Measurements from ENCODE around the gene SOS2.

Gene SOS2

GRCh38 chr14:50113381-50114035 lies 117.9 kb downstream of the SOS2 start:
- DNase-seq, result no peak

GRCh38 chr14:50110323-50111037 lies 120.9 kb downstream of the SOS2 start:
- no peak for DNase-seq

GRCh38 chr14:50109342-50109741 lies 122.0 kb downstream of the SOS2 start:
- DNase-seq, result no peak

- no peak for DNase-seq
Measured at GRCh38 chr14:50107850-50108249, 123.5 kb downstream of the SOS2 start.

- DNase-seq, result no peak
Measured at GRCh38 chr14:50106178-50106577, 125.2 kb downstream of the SOS2 start.

- no peak for DNase-seq
Measured at GRCh38 chr14:50103558-50103957, 127.8 kb downstream of the SOS2 start.

- DNase-seq, result no peak
Measured at GRCh38 chr14:50101417-50101816, 130.0 kb downstream of the SOS2 start.

GRCh38 chr14:50100805-50101204 lies 130.6 kb downstream of the SOS2 start:
- no peak for DNase-seq

GRCh38 chr14:50099335-50099734 lies 132.0 kb downstream of the SOS2 start:
- DNase-seq, result no peak

GRCh38 chr14:50095895-50096294 lies 135.5 kb downstream of the SOS2 start:
- no peak for DNase-seq

GRCh38 chr14:50094056-50094755 lies 137.2 kb downstream of the SOS2 start:
- DNase-seq, result no peak

GRCh38 chr14:50093496-50093895 lies 137.9 kb downstream of the SOS2 start:
- DNase-seq, result no peak

GRCh38 chr14:50092006-50092555 lies 139.3 kb downstream of the SOS2 start:
- no peak for DNase-seq

- DNase-seq, result no peak
Measured at GRCh38 chr14:50091240-50091913, 140.0 kb downstream of the SOS2 start.

- no peak for DNase-seq
Measured at GRCh38 chr14:50089208-50089607, 142.2 kb downstream of the SOS2 start.

GRCh38 chr14:50088731-50089130 lies 142.6 kb downstream of the SOS2 start:
- no peak for DNase-seq

- no peak for DNase-seq
Measured at GRCh38 chr14:50088117-50088515, 143.3 kb downstream of the SOS2 start.

GRCh38 chr14:50087341-50088116 lies 143.8 kb downstream of the SOS2 start:
- no peak for DNase-seq

- DNase-seq, result no peak
Measured at GRCh38 chr14:50086321-50086711, 145.1 kb downstream of the SOS2 start.

- peak; percentile 28 to 40 for DNase-seq
Measured at GRCh38 chr14:50085570-50086320, 145.6 kb downstream of the SOS2 start.

GRCh38 chr14:50084666-50085065 lies 146.7 kb downstream of the SOS2 start:
- no peak for DNase-seq
